ENCODE data around the gene TBRG1. TPM values are rescaled to one million over a fixed set of nuclear protein-coding genes. Genes with fewer than 3 reads are reported as not detected.

The TBRG1 gene
- polyA plus RNA-seq, 3 donors from 2014 or later = 35.7 to 40.8 (median 36.2) TPM

DNA sequence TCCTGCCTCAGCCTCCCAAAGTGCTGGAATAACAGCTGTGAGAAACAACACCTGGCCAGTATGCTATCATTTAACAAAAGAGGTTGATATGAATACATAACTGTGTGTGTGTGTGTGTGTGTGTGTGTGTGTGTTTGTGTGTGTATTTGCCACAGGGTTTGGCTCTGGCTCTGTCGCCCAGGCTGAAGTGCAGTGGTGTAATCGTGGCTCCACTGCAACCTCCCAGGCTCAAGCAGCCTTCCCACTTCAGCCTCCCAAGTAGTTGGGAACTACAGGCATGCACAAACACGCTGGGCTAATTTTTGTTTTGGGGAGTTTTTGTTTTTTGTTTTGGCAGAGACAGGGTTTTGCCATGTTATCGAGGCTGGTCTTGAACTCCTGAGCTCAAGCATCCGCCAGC, 55.8 kb downstream of the TBRG1 start:
- no peak overlapping the region for H3K27ac Mint-ChIP-seq
- H3K4me1 Mint-ChIP-seq = peaks cover 12 to 14% of the 10 kb centered on the region in 2 donors
- peaks cover 0 to 5% (median 4%) of the 10 kb centered on the region in 3 donors for H3K36me3 Mint-ChIP-seq
- DNase-seq = no peak
- H3K9me3 Mint-ChIP-seq = peaks cover 8 to 19% (median 12%) of the 10 kb centered on the region in 6 donors
- H3K27me3 Mint-ChIP-seq (ENCODE audit: low read depth in 3 of 3) = peaks cover 15 to 18% (median 18%) of the 10 kb centered on the region in 3 donors
- H3K4me3 Mint-ChIP-seq = no peak overlapping the region

DNA sequence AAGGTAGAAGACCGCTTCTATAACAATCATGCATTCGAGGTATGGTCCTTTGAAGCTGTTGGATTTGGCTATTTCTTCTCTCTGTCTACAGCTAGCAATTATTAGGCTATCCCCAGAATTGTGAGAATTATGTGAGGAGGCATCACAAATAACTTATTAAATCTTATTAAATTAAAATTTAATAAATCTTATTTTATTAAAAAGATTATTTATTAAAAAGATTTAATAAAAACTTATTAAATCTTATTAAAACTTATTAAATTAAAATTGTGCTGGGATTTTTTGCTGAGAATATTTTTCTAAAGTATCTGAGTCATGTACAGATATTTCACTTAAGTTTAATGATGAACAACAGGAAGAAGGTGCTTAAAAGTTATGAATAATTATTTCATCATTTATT, 58.8 kb downstream of the TBRG1 start:
- Mint-ChIP-seq H3K27me3 (ENCODE audit: low read depth in 3 of 3) (peaks cover 7 to 13% (median 8%) of the 10 kb centered on the region in 3 donors), H3K27ac (no peak overlapping the region), H3K4me1 (no peaks in the 10 kb centered on the region), H3K4me3 (no peak overlapping the region), H3K9me3 (peaks cover 10 to 27% (median 14%) of the 10 kb centered on the region in 6 donors), H3K36me3 (peaks cover 0 to 9% (median 5%) of the 10 kb centered on the region in 3 donors)
- no peak for DNase-seq

DNA sequence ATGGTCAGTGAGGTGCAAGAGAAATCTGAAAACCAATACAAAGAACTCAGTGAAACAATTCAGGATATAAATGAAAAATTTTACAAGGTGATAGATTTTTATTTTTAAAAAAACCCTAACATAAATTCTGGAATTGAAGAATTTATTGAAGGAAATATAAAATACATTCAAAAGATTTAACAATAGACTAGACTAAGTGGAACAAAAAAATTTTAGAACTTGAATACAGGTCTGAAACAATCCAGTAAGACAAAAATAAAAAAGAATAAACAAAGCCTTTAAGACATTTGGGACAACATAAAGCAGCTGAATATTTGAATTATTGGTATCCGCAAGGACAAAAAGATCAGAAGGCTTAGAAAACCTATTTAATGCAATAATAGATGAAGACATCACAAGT, 59.8 kb downstream of the TBRG1 start:
- peaks cover 0 to 9% (median 5%) of the 10 kb centered on the region in 3 donors for H3K36me3 Mint-ChIP-seq
- H3K27me3 Mint-ChIP-seq (ENCODE audit: low read depth in 3 of 3) = peaks cover 6 to 19% (median 10%) of the 10 kb centered on the region in 3 donors
- H3K4me3 Mint-ChIP-seq = no peak overlapping the region
- H3K9me3 Mint-ChIP-seq = peaks cover 10 to 27% (median 15%) of the 10 kb centered on the region in 6 donors
- no peaks in the 10 kb centered on the region for H3K4me1 Mint-ChIP-seq
- no peak overlapping the region for H3K27ac Mint-ChIP-seq
- no peak for DNase-seq

Other genes with a start within 250 kb of the TBRG1 start
- gene OR8B2, start 238.4 kb upstream of the TBRG1 start, polyA plus RNA-seq = not detected
- not detected for gene OR8B3, start 223.8 kb upstream of the TBRG1 start, polyA plus RNA-seq
- not detected for gene OR8B4, start 198.0 kb upstream of the TBRG1 start, polyA plus RNA-seq
- not detected for gene OR8B8, start 177.2 kb upstream of the TBRG1 start, polyA plus RNA-seq
- not detected for gene OR8B12, start 79.2 kb upstream of the TBRG1 start, polyA plus RNA-seq
- not detected for gene OR8A1, start 52.9 kb upstream of the TBRG1 start, polyA plus RNA-seq
- not detected for gene PANX3, start 11.4 kb upstream of the TBRG1 start, polyA plus RNA-seq
- 1 to 10 TPM; 1.7 to 2.9 (median 2.6) TPM for gene SIAE, start 50.9 kb downstream of the TBRG1 start, polyA plus RNA-seq
- 1 to 10 TPM in 1 of 3 donors, under 1 TPM in 1, not detected in 1; 0.36 to 1.2 TPM for gene SPA17, start 51.0 kb downstream of the TBRG1 start, polyA plus RNA-seq
- 10 to 100 TPM in 1 of 3 donors, 1 to 10 TPM in 1, under 1 TPM in 1; 0.82 to 11.6 (median 3.0) TPM for gene NRGN, start 117.1 kb downstream of the TBRG1 start, polyA plus RNA-seq
- gene VSIG2, start 129.4 kb downstream of the TBRG1 start, polyA plus RNA-seq = not detected
- gene ESAM, start 139.4 kb downstream of the TBRG1 start, polyA plus RNA-seq = 1 to 10 TPM in 1 of 3 donors, under 1 TPM in 1, not detected in 1; 0.30 to 4.3 TPM
- 1 to 10 TPM; 2.8 to 7.2 (median 5.7) TPM for gene MSANTD2, start 177.5 kb downstream of the TBRG1 start, polyA plus RNA-seq
- gene ROBO3, start 242.6 kb downstream of the TBRG1 start, polyA plus RNA-seq = 1 to 10 TPM; 2.5 to 3.4 (median 2.8) TPM

All from immature natural killer cell (primary cell).